Measurements from ENCODE around the gene CDK16. TPM values are rescaled to one million over a fixed set of nuclear protein-coding genes. Genes with fewer than 3 reads are reported as not detected.

CDK16 gene
- total and polyA plus RNA-seq, 9 of the 15 experiments (the other 6 are each of a cell fraction or from before 2014, with no cell fraction given) = 3.9 to 104 (median 57.5) TPM

- Histone ChIP-seq H3K79me2 (ENCODE audit: control insufficient read depth, insufficient read depth, low read length) (peaks cover 41% of the 10 kb centered on the region), H3K27me3 (ENCODE audit: control insufficient read depth in 2 of 2, insufficient read depth in 2 of 2, low read length in 2 of 2) (no peaks in the 10 kb centered on the region), H2AFZ (ENCODE audit: low read depth, low read length) (peak overlapping the region; percentile 68), H3K4me1 (replicated peaks in 1 of 2; ENCODE audit: control insufficient read depth in 2 of 2, insufficient read depth in 2 of 2, low read length in 2 of 2) (peaks cover 16 to 30% of the 10 kb centered on the region in 2 experiments; a peak in 4 of 5 replicates), H3K4me3 (peak overlapping the region; percentile 24; the same call in 1 of the 2 replicates), H3K9ac (ENCODE audit: insufficient read depth in 1 of 2, low read depth in 2 of 2, low read length in 2 of 2) (peak overlapping the region; percentile 55 to 87; a peak in 3 of 4 replicates), H3K9me3 (replicated peaks; ENCODE audit: control insufficient read depth, insufficient read depth, low read depth, low read length) (no peaks in the 10 kb centered on the region), H4K20me1 (replicated peaks; ENCODE audit: control insufficient read depth, insufficient read depth, low read length) (peaks cover 34% of the 10 kb centered on the region), H3K36me3 (ENCODE audit: control insufficient read depth, insufficient read depth, low read length) (peaks cover 60% of the 10 kb centered on the region; the same call in 2 of the 3 replicates), H3K4me2 (ENCODE audit: insufficient read depth, low read length) (peak overlapping the region; percentile 98), H3K27ac (ENCODE audit: extremely low read depth, low read depth, low read length) (peak overlapping the region; percentile 72), H3K9me1 (ENCODE audit: control insufficient read depth, insufficient read depth, low read length) (peaks cover 7% of the 10 kb centered on the region)
- CTCF ChIA-PET (ENCODE audit: low intra/inter-chr PET ratio) = no interaction called here
- no peak for ATAC-seq
- TF ChIP-seq MITF (IDR thresholded peaks at IDR 0.05) (no peak), ZNF143 (CRISPR knock-in tag; IDR thresholded peaks at IDR 0.05) (no peak), SUPT5H (IDR thresholded peaks at IDR 0.05) (0 out of 2 replicates have a peak, but pooled peaks have one; percentile 11), MXD1 (CRISPR knock-in tag; IDR thresholded peaks at IDR 0.05; ENCODE audit: borderline replicate concordance, poor library complexity, severe bottlenecking) (no peak), RB1 (IDR thresholded peaks at IDR 0.05; ENCODE audit: low read depth) (no peak), NRF1 (conservative IDR thresholded peaks at IDR 0.05 in 1 of 2, IDR thresholded peaks at IDR 0.05 in 1 of 2) (peak; percentile 91 to 92), MXI1 (IDR thresholded peaks at IDR 0.05; ENCODE audit: low read depth, low read length) (0 out of 2 replicates have a peak, but pooled peaks have one; percentile 23), DLX4 (CRISPR knock-in tag; IDR thresholded peaks at IDR 0.05) (no peak), TAF1 (IDR thresholded peaks at IDR 0.05; ENCODE audit: control insufficient read depth, extremely low read depth, insufficient read depth, low read length, severe bottlenecking) (peak; percentile 9), JUNB (CRISPR knock-in tag; conservative IDR thresholded peaks at IDR 0.05) (no peak), EWSR1 (IDR thresholded peaks at IDR 0.05; ENCODE audit: borderline replicate concordance, low read depth, partially characterized antibody) (no peak), RAD21 (CRISPR knock-in tag; conservative IDR thresholded peaks at IDR 0.05 in 1 of 2, IDR thresholded peaks at IDR 0.05 in 1 of 2) (0 out of 4 replicates have a peak, but pooled peaks of 1 of the 2 experiments have one; percentile 6), POLR2B (IDR thresholded peaks at IDR 0.05; ENCODE audit: low read depth, partially characterized antibody) (peak; percentile 17)
- TF ChIP-seq, protein P1, sequence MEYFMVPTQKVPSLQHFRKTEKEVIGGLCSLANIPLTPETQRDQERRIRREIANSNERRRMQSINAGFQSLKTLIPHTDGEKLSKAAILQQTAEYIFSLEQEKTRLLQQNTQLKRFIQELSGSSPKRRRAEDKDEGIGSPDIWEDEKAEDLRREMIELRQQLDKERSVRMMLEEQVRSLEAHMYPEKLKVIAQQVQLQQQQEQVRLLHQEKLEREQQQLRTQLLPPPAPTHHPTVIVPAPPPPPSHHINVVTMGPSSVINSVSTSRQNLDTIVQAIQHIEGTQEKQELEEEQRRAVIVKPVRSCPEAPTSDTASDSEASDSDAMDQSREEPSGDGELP (CRISPR knock-in tag; IDR thresholded peaks at IDR 0.05; ENCODE audit: borderline replicate concordance) = peak; percentile 6; the same call in 1 of the 2 replicates
- in situ Hi-C loops (cut with MboI) (no loop called here), intact Hi-C loops (cut with micrococcal nuclease) (no loop called here)
- 17% methylated on average over 21 of the region's 22 CpGs for WGBS (ENCODE audit: insufficient coverage, low coverage, missing lambda C conversion rate)
- peak in 1 of 4 experiments; percentile 9 for DNase-seq (ENCODE audit: extremely low read depth in 1 of 4, low spot score in 3 of 4)
- FAIRE-seq = no peak
- no TSS peak for BruUV-seq (replicated peaks)
- POLR2A ChIA-PET = interaction anchor here (0.6 to 2.8 kb wide), 9 partner anchors 9 to 301 kb away, joined by 3 to 21 read pairs (median 5); partner anchors contain the start of genes NDUFB11 and RBM10
Measured at GRCh38 chrX:47217121-47217851, 1.2 kb upstream of the CDK16 start.
